Skeletal muscle tissue (tissue), 4 donors: ENCODE measurements around the gene VPS18. TPM values are rescaled to one million over a fixed set of nuclear protein-coding genes. Genes with fewer than 3 reads are reported as not detected.

ENCODE experiments used
- H3K27ac ChIP-seq: one replicate; pipeline ENCODE4 v1.7.0; 2013; ENCODE audit warnings: mild to moderate bottlenecking, low read depth, low read length, inconsistent platforms
- H3K27me3 ChIP-seq, 3 donors: one replicate each; pipeline ENCODE4 v1.7.0; 2013; ENCODE audit warnings: low read length in 3 of 3; ENCODE audit not compliant: control insufficient read depth in 3 of 3, insufficient read depth in 3 of 3
- H3K36me3 ChIP-seq, 3 donors: one replicate each; pipeline ENCODE4 v1.7.0; 2013; ENCODE audit warnings: low read length in 3 of 3; ENCODE audit not compliant: control insufficient read depth in 3 of 3, insufficient read depth in 3 of 3
- H3K4me1 ChIP-seq, 3 donors: one replicate each; pipeline ENCODE4 v1.7.0; 2013; ENCODE audit warnings: low read length in 3 of 3, mild to moderate bottlenecking in 3 of 3; ENCODE audit not compliant: control insufficient read depth in 3 of 3, insufficient read depth in 3 of 3
- H3K4me3 ChIP-seq, 3 donors: one replicate each; pipeline ENCODE4 v1.7.0; 2013; ENCODE audit warnings: low read length in 3 of 3
- H3K9ac ChIP-seq, 3 donors: one replicate each; pipeline ENCODE4 v1.7.0; 2013; ENCODE audit warnings: low read length in 3 of 3, mild to moderate bottlenecking in 3 of 3, moderate library complexity in 2 of 3, low read depth in 1 of 3
- H3K9me3 ChIP-seq, 3 donors: one replicate each; pipeline ENCODE4 v1.7.0; 2013; ENCODE audit warnings: low read length in 3 of 3; ENCODE audit not compliant: control insufficient read depth in 3 of 3
- total RNA-seq: library from RNA; depleted of rRNA; stranded (reverse); fragments of >200 nt; gene quantifications from one replicate; pipeline ENCODE4 v1.2.3, GENCODE V29; 2014
- donor health status: Osteomylitis.

VPS18 gene
- total RNA-seq, 1 donor from 2014 or later: 20.9 TPM

DNA sequence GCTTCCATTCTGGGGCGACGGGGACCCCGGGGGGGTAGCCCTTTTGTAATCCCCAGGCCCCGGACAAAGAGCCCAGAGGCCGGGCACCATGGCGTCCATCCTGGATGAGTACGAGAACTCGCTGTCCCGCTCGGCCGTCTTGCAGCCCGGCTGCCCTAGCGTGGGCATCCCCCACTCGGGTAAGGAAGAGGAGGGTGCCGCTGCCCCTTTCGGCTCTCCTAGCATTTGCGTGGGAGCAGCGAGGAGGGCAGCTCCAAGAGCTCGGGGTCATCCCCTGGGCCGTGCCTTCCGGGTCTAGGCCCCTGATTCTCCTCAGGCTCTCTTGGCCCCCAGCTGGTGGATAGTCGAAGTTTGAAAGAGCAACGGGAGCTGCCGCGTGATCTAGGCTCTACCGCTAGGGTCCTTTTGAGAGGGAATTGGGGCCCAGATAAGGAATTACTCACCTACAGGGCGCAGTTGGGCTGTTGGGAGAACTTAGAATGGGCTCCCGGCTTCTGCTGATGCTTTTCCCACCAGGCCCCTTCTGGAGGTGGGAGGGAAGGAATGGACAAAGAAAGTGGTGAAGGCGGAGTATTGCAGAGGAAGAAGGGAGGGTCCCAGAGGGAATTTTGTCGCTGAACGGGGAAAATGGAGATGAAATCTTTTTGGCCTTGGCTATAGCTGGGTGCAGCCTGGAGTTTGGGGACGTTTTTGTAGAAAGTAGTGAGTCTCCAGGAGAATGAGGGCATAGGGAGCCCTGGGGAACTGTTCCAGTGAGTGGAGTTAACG is 615 bp downstream of the VPS18 start:
- H3K27me3 ChIP-seq: no peaks in the 10 kb centered on the region

GRCh38 chr15:40899536-40900207 is 5.4 kb downstream of the VPS18 start:
- H3K9ac ChIP-seq: no peak overlapping the region
- H3K36me3 ChIP-seq: peaks cover 47 to 51% (median 48%) of the 10 kb centered on the region in 3 donors
- H3K27ac ChIP-seq: no peak overlapping the region
- H3K4me3 ChIP-seq: no peak overlapping the region
- H3K27me3 ChIP-seq: no peaks in the 10 kb centered on the region
- peaks cover 20 to 33% (median 21%) of the 10 kb centered on the region in 3 donors for H3K4me1 ChIP-seq
- no peaks in the 10 kb centered on the region for H3K9me3 ChIP-seq

More for the DNA sequence above, 615 bp downstream of the VPS18 start:
- Histone ChIP-seq H3K4me3 (peak overlapping the region; percentile 88 to 96 (median 94)), H3K9me3 (no peaks in the 10 kb centered on the region), H3K27ac (peak overlapping the region; percentile 97), H3K4me1 (peaks cover 15 to 25% (median 15%) of the 10 kb centered on the region in 3 donors), H3K36me3 (peaks cover 20 to 23% (median 22%) of the 10 kb centered on the region in 3 donors), H3K9ac (peak overlapping the region; percentile 90 to 95 (median 94))

DNA sequence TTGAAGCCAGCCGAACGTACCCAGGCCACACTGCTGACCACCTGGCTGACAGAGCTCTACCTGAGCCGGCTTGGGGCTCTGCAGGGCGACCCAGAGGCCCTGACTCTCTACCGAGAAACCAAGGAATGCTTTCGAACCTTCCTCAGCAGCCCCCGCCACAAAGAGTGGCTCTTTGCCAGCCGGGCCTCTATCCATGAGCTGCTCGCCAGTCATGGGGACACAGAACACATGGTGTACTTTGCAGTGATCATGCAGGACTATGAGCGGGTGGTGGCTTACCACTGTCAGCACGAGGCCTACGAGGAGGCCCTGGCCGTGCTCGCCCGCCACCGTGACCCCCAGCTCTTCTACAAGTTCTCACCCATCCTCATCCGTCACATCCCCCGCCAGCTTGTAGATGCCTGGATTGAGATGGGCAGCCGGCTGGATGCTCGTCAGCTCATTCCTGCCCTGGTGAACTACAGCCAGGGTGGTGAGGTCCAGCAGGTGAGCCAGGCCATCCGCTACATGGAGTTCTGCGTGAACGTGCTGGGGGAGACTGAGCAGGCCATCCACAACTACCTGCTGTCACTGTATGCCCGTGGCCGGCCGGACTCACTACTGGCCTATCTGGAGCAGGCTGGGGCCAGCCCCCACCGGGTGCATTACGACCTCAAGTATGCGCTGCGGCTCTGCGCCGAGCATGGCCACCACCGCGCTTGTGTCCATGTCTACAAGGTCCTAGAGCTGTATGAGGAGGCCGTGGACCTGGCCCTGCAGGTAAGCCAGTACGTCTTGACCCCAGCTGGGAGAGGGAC is 6.2 kb downstream of the VPS18 start:
- no peaks in the 10 kb centered on the region for H3K9me3 ChIP-seq
- H3K4me1 ChIP-seq: peaks cover 16 to 30% (median 18%) of the 10 kb centered on the region in 3 donors
- peaks cover 47 to 51% (median 48%) of the 10 kb centered on the region in 3 donors for H3K36me3 ChIP-seq
- H3K4me3 ChIP-seq: no peak overlapping the region
- H3K27ac ChIP-seq: no peak overlapping the region
- no peaks in the 10 kb centered on the region for H3K27me3 ChIP-seq
- no peak overlapping the region for H3K9ac ChIP-seq

DNA sequence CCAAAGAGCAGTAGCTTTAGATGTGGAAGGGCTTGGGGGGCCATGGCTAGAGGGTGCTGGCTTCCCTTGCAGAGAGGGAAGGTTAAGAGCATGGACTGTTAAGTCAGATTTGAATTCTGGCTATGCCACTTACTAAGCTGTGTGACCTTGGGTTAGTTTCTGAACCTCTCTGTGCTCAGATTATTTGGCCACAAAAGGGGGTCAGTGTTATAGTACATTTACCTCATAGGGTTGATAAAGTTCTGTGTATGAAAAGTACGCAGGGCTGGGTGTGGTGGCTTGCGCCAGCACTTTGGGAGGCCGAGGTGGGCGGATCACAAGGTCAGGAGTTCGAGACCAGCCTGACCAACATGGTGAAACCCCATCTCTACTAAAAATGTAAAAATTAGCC is 6.8 kb downstream of the VPS18 start:
- Histone ChIP-seq H3K4me3 (no peak overlapping the region), H3K9ac (no peak overlapping the region), H3K9me3 (no peaks in the 10 kb centered on the region), H3K27me3 (no peaks in the 10 kb centered on the region), H3K4me1 (peaks cover 20 to 30% (median 22%) of the 10 kb centered on the region in 3 donors), H3K27ac (no peak overlapping the region), H3K36me3 (peaks cover 43 to 46% (median 46%) of the 10 kb centered on the region in 3 donors)

DNA sequence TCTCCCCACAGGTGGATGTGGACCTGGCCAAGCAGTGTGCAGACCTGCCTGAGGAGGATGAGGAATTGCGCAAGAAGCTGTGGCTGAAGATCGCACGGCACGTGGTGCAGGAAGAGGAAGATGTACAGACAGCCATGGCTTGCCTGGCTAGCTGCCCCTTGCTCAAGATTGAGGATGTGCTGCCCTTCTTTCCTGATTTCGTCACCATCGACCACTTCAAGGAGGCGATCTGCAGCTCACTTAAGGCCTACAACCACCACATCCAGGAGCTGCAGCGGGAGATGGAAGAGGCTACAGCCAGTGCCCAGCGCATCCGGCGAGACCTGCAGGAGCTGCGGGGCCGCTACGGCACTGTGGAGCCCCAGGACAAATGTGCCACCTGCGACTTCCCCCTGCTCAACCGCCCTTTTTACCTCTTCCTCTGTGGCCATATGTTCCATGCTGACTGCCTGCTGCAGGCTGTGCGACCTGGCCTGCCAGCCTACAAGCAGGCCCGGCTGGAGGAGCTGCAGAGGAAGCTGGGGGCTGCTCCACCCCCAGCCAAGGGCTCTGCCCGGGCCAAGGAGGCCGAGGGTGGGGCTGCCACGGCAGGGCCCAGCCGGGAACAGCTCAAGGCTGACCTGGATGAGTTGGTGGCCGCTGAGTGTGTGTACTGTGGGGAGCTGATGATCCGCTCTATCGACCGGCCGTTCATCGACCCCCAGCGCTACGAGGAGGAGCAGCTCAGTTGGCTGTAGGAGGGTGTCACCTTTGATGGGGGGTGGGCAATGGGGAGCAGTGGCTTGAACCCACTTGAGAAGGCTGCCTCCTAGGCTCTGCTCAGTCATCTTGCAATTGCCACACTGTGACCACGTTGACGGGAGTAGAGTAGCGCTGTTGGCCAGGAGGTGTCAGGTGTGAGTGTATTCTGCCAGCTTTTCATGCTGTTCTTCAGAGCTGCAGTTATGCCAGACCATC is 8.6 kb downstream of the VPS18 start:
- Histone ChIP-seq H3K27ac (no peak overlapping the region), H3K9me3 (no peaks in the 10 kb centered on the region), H3K4me3 (no peak overlapping the region), H3K27me3 (no peaks in the 10 kb centered on the region), H3K9ac (peak overlapping the region in 1 of 3 donors; percentile 33), H3K36me3 (peaks cover 40 to 43% (median 42%) of the 10 kb centered on the region in 3 donors), H3K4me1 (peaks cover 34 to 47% (median 40%) of the 10 kb centered on the region in 3 donors)

- peaks cover 29 to 31% (median 31%) of the 10 kb centered on the region in 3 donors for H3K36me3 ChIP-seq
- no peak overlapping the region for H3K27ac ChIP-seq
- peak overlapping the region in 1 of 3 donors; percentile 25 for H3K9ac ChIP-seq
- H3K9me3 ChIP-seq: no peaks in the 10 kb centered on the region
- H3K4me3 ChIP-seq: no peak overlapping the region
- no peaks in the 10 kb centered on the region for H3K27me3 ChIP-seq
- H3K4me1 ChIP-seq: peaks cover 41 to 57% (median 48%) of the 10 kb centered on the region in 3 donors
Measured at GRCh38 chr15:40904552-40905201, 10.4 kb downstream of the VPS18 start.

GRCh38 chr15:40906091-40906990 is 12.1 kb downstream of the VPS18 start:
- H3K4me1 ChIP-seq: peaks cover 41 to 65% (median 53%) of the 10 kb centered on the region in 3 donors
- no peaks in the 10 kb centered on the region for H3K27me3 ChIP-seq

More at GRCh38 chr15:40906091-40906990, 12.1 kb downstream of the VPS18 start:
- Histone ChIP-seq H3K9me3 (no peaks in the 10 kb centered on the region), H3K4me3 (peak overlapping the region; percentile 65 to 78 (median 76)), H3K27ac (peak overlapping the region; percentile 98), H3K36me3 (peaks cover 15 to 16% (median 16%) of the 10 kb centered on the region in 3 donors), H3K9ac (peak overlapping the region; percentile 75 to 86 (median 84))
